Measurements from ENCODE around the gene TIAM2.

TIAM2 gene

DNA sequence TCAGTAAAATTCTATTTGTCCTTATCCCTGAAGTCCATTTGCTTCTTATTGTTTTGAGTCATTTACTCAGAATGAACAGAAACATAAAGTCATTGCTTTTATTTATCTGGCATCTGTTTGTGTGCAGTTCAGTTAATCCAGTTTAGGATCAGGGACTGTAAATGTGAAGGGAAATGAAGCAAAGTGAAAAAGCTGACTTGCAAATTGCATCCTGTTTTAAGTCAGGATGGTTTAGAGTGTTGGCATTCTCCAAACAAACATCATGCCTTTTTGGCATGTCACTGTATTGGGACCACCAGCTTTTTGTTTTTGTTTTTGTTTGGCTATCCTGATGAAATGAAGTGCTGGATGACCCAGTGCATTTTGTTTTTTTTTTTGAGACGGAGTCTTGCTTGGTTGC, 168.5 kb downstream of the TIAM2 start:
- H3K36me3 ChIP-seq = no peaks in the 10 kb centered on the region
- no peaks in the 10 kb centered on the region for H3K4me1 ChIP-seq (ENCODE audit: control insufficient read depth in 1 of 2, insufficient read depth in 1 of 2, low read depth in 1 of 2, low read length in 1 of 2)
- H3K27me3 ChIP-seq = no peaks in the 10 kb centered on the region
- no peak overlapping the region for H3K4me3 ChIP-seq (ENCODE audit: low read depth in 1 of 2, low read length in 1 of 2)
- no peaks in the 10 kb centered on the region for H3K9me3 ChIP-seq
- TF ChIP-seq, protein P1, sequence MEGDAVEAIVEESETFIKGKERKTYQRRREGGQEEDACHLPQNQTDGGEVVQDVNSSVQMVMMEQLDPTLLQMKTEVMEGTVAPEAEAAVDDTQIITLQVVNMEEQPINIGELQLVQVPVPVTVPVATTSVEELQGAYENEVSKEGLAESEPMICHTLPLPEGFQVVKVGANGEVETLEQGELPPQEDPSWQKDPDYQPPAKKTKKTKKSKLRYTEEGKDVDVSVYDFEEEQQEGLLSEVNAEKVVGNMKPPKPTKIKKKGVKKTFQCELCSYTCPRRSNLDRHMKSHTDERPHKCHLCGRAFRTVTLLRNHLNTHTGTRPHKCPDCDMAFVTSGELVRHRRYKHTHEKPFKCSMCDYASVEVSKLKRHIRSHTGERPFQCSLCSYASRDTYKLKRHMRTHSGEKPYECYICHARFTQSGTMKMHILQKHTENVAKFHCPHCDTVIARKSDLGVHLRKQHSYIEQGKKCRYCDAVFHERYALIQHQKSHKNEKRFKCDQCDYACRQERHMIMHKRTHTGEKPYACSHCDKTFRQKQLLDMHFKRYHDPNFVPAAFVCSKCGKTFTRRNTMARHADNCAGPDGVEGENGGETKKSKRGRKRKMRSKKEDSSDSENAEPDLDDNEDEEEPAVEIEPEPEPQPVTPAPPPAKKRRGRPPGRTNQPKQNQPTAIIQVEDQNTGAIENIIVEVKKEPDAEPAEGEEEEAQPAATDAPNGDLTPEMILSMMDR (IDR thresholded peaks at IDR 0.05) = no peak
- H3K27ac ChIP-seq = no peak overlapping the region

GRCh38 chr6:155165029-155165710, 170.1 kb downstream of the TIAM2 start:
- Histone ChIP-seq H3K27ac (no peak overlapping the region), H3K27me3 (no peaks in the 10 kb centered on the region), H3K4me1 (ENCODE audit: control insufficient read depth in 1 of 2, insufficient read depth in 1 of 2, low read depth in 1 of 2, low read length in 1 of 2) (no peaks in the 10 kb centered on the region), H3K9me3 (no peaks in the 10 kb centered on the region), H3K4me3 (ENCODE audit: low read depth in 1 of 2, low read length in 1 of 2) (no peak overlapping the region), H3K36me3 (no peaks in the 10 kb centered on the region)
- TF ChIP-seq, protein P1 (IDR thresholded peaks at IDR 0.05) = no peak

- Histone ChIP-seq H3K36me3 (no peaks in the 10 kb centered on the region), H3K27me3 (no peaks in the 10 kb centered on the region), H3K4me3 (ENCODE audit: low read depth in 1 of 2, low read length in 1 of 2) (no peak overlapping the region), H3K27ac (no peak overlapping the region), H3K4me1 (ENCODE audit: control insufficient read depth in 1 of 2, insufficient read depth in 1 of 2, low read depth in 1 of 2, low read length in 1 of 2) (no peaks in the 10 kb centered on the region), H3K9me3 (no peaks in the 10 kb centered on the region)
- TF ChIP-seq, protein P1 (IDR thresholded peaks at IDR 0.05) = no peak
Observed at GRCh38 chr6:155170519-155170918, 175.4 kb downstream of the TIAM2 start.

DNA sequence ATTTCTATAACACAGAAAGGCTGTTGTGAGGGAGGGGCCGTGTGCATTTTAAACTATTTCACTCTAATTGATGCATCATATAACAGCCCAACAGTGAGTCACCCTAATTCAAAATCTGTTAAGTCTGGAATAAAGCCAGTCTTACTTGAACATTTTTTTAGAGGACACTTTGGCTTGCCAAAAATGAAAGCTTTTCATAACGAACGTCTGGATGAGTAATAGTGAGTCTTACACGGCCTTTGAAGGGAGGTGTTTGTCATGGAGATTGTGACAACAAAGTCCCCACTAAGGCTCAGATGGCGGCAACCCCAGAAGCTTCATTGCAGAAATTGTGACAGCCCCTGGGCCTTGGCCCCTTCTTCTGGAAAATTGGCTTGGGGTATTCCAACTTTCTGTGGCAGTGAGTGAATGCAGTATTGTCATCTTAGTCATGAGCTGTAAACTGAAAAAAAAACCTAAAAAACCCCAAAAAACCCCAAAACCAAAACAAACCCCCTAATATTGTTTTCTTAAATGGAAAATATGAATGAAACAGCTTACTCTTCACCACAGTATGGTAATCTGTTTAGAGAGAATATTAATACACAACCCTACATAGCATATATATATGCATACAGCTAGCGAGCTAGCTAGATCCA, 176.1 kb downstream of the TIAM2 start:
- Histone ChIP-seq H3K9me3 (no peaks in the 10 kb centered on the region), H3K4me3 (ENCODE audit: low read depth in 1 of 2, low read length in 1 of 2) (no peak overlapping the region), H3K27me3 (no peaks in the 10 kb centered on the region), H3K4me1 (ENCODE audit: control insufficient read depth in 1 of 2, insufficient read depth in 1 of 2, low read depth in 1 of 2, low read length in 1 of 2) (no peaks in the 10 kb centered on the region), H3K36me3 (no peaks in the 10 kb centered on the region), H3K27ac (no peak overlapping the region)
- TF ChIP-seq, protein P1 (IDR thresholded peaks at IDR 0.05) = no peak

- Histone ChIP-seq H3K4me1 (ENCODE audit: control insufficient read depth in 1 of 2, insufficient read depth in 1 of 2, low read depth in 1 of 2, low read length in 1 of 2) (no peaks in the 10 kb centered on the region), H3K27ac (no peak overlapping the region), H3K9me3 (no peaks in the 10 kb centered on the region), H3K36me3 (no peaks in the 10 kb centered on the region), H3K4me3 (ENCODE audit: low read depth in 1 of 2, low read length in 1 of 2) (no peak overlapping the region), H3K27me3 (no peaks in the 10 kb centered on the region)
- TF ChIP-seq, protein P1 (IDR thresholded peaks at IDR 0.05) = no peak
Observed at GRCh38 chr6:155171747-155172449, 176.8 kb downstream of the TIAM2 start.

Measured in neutrophil (primary cell).